HepG2 (cell line): ENCODE data around the gene PTPN5. TPM values are rescaled to one million over a fixed set of nuclear protein-coding genes. Genes with fewer than 3 reads are reported as not detected.

Experiments
- ATAC-seq: fragments of 200-7000 bp; cut with Tn5 transposase; 3 replicates; pipeline ENCODE4 v1.9.1; 2020; ENCODE audit warnings: mild to moderate bottlenecking, moderate library complexity
- BruUV-seq: library from RNA; stranded (reverse); fragments of 400-500 nt; replicated peaks from 2 replicates; lab custom pipeline; 2021; lab: Mats Ljungman, UMichigan
- CTCF ChIA-PET: fragments of 300-600 bp; formaldehyde crosslinking; extraction: SDS; loops from one replicate; lab custom pipeline; 2021; ENCODE audit warnings: low total read pairs, inconsistent platforms, low intra/inter-chr PET ratio; lab: Yijun Ruan, JAX
- POLR2A ChIA-PET: fragments of 350-600 bp; sonication (Branson Sonifier 250); formaldehyde crosslinking; loops from one replicate; lab custom pipeline; 2020; ENCODE audit warnings: antibody characterized with exemption, inconsistent platforms; lab: Yijun Ruan, JAX
- DNase-seq: peaks from one replicate; pipeline ENCODE4 v3.0.0-alpha.2; 2015; ENCODE audit warnings: low spot score
- FAIRE-seq: peaks from 3 replicates; lab custom pipeline; 2011; peaks lifted over from hg19 to GRCh38; lab: Jason Lieb, UNC
- H2AFZ ChIP-seq: one replicate; pipeline ENCODE4 v1.6.1; 2011; ENCODE audit warnings: low read length, inconsistent platforms
- H3K27ac ChIP-seq: fragments of 300-600 bp; 3 replicates; pipeline ENCODE4 v1.8.0; 2011; ENCODE audit warnings: mixed run types, mild to moderate bottlenecking, mixed read lengths, low read length, inconsistent platforms; ENCODE audit not compliant: insufficient read depth; ENCODE audit errors: extremely low read length
- H3K27me3 ChIP-seq, 2 experiments: fragments of 200-600 bp in 1 of 2; 2 replicates in 1 of 2; 3 replicates in 1 of 2; pipeline versions ENCODE4 v1.6.0 to v1.8.0; 2011; ENCODE audit warnings: low read length in 2 of 2, mild to moderate bottlenecking in 2 of 2, moderate library complexity in 2 of 2, inconsistent platforms in 1 of 2; ENCODE audit not compliant: insufficient read depth in 2 of 2, control insufficient read depth in 1 of 2
- H3K36me3 ChIP-seq, 2 experiments: fragments of 200-600 bp in 1 of 2; replicated peaks in 1 of 2; 2 replicates in 1 of 2; 3 replicates in 1 of 2; pipeline versions ENCODE4 v1.5.1 to v1.8.0; 2011; ENCODE audit warnings: low read length in 2 of 2, inconsistent platforms in 1 of 2; ENCODE audit not compliant: insufficient read depth in 2 of 2, control insufficient read depth in 1 of 2
- H3K4me1 ChIP-seq: 2 replicates; pipeline ENCODE4 v1.5.1; 2012; ENCODE audit warnings: low read length, inconsistent platforms; ENCODE audit not compliant: insufficient read depth
- H3K4me2 ChIP-seq: 2 replicates; pipeline ENCODE4 v1.6.0; 2011; ENCODE audit warnings: low read depth, low read length, inconsistent platforms
- H3K4me3 ChIP-seq, 3 experiments: fragments of 200-600 bp in 1 of 3; sonication (generic), shearing (Covaris generic) in 1 of 3; replicated peaks in 1 of 3; 2 replicates each; pipeline ENCODE4 v1.5.1; 2011 to 2016; ENCODE audit warnings: low read length in 3 of 3, inconsistent platforms in 2 of 3, low read depth in 2 of 3, mild to moderate bottlenecking in 2 of 3, control low read depth in 1 of 3, mixed read lengths in 1 of 3; ENCODE audit not compliant: insufficient read depth in 1 of 3
- H3K79me2 ChIP-seq: one replicate; pipeline ENCODE4 v1.6.1; 2011; ENCODE audit warnings: low read length, inconsistent platforms; ENCODE audit not compliant: insufficient read depth
- H3K9ac ChIP-seq: 2 replicates; pipeline ENCODE4 v1.6.0; 2011; ENCODE audit warnings: mild to moderate bottlenecking, low read depth, low read length, inconsistent platforms; ENCODE audit not compliant: insufficient read depth
- H3K9me3 ChIP-seq: 2 replicates; pipeline ENCODE4 v1.5.1; 2012; ENCODE audit warnings: mild to moderate bottlenecking, low read length
- H4K20me1 ChIP-seq: 2 replicates; pipeline ENCODE4 v1.6.0; 2011; ENCODE audit warnings: inconsistent platforms, mild to moderate bottlenecking, low read length, moderate library complexity; ENCODE audit not compliant: insufficient read depth
- SNAPC4 ChIP-seq: sonication (generic); formaldehyde crosslinking; IDR thresholded peaks from 2 replicates; pipeline ENCODE4 v1.4.0; 2020; ENCODE audit warnings: mild to moderate bottlenecking, missing genetic modification reagents
- TBX3 ChIP-seq: fragments of 450-650 bp; IDR thresholded peaks from 2 replicates; pipeline ENCODE4 v1.6.1; 2017; ENCODE audit warnings: antibody characterized with exemption, mild to moderate bottlenecking, inconsistent platforms, borderline replicate concordance
- TOE1 ChIP-seq: sonication (generic); formaldehyde crosslinking; IDR thresholded peaks from 2 replicates; pipeline ENCODE4 v1.4.0; 2020; ENCODE audit warnings: mild to moderate bottlenecking, missing genetic modification reagents
- ZFP36L1 ChIP-seq: sonication (generic); formaldehyde crosslinking; IDR thresholded peaks from 2 replicates; pipeline ENCODE4 v1.8.0; 2022; ENCODE audit warnings: mild to moderate bottlenecking, missing genetic modification reagents, moderate library complexity
- ZHX1 ChIP-seq: sonication (generic); formaldehyde crosslinking; IDR thresholded peaks from 2 replicates; pipeline ENCODE4 v1.8.1; 2022; ENCODE audit warnings: low read depth, mild to moderate bottlenecking, missing genetic modification reagents
- WGBS: methylation state at CpG from one replicate; pipeline ENCODE4 v1.1.6; 2017; ENCODE audit warnings: low lambda C conversion rate; 5-methylcytosine and 5-hydroxymethylcytosine counted together
- in situ Hi-C: cut with HindIII; loops from 2 replicates; pipeline ENCODE4 v1.10.0; 2017; ENCODE audit warnings: low pct_unique_long_range_greater_than_20kb; ENCODE audit not compliant: extremely low pct_ligation_motif_present
- intact Hi-C: fragments of 100-400 bp; cut with micrococcal nuclease; formaldehyde crosslinking; loops from one replicate; pipeline ENCODE4 v1.10.0; 2022; ENCODE audit not compliant: unreplicated experiment
- polyA plus RNA-seq, 8 experiments: library from polyadenylated mRNA; depleted of rRNA in 3 of 8; stranded (reverse) in 7 of 8; unstranded in 1 of 8; fragments of >200 nt; fragmentation: Illumina TruSeq in 4 of 8; extraction: Trizol in 4 of 8; gene quantifications; 2 replicates each; pipeline versions ENCODE4 v1.2.1 to v1.2.3, GENCODE V29; 2011 to 2016; ENCODE audit warnings: low read depth in 4 of 8, missing spikeins in 1 of 8, mixed read lengths in 1 of 8; ENCODE audit not compliant: insufficient read depth in 1 of 8
- total RNA-seq, 5 experiments: library from RNA; depleted of rRNA; stranded (reverse); fragments of >200 nt; fragmentation: Illumina TruSeq; extraction: Trizol; gene quantifications; 2 replicates each; pipeline ENCODE4 v1.2.3, GENCODE V29; 2016; ENCODE audit warnings: low read depth in 1 of 5
- TF ChIP-seq, protein P1 (sequence below): IDR thresholded peaks from 2 replicates; pipeline ENCODE4 v1.6.1; 2012; ENCODE audit warnings: low read length, improper control_type of control experiment

The PTPN5 gene
- total and polyA plus RNA-seq, 2 of the 13 experiments (the other 11 are each of a cell fraction or from before 2014, with no cell fraction given) = not detected

- no peak overlapping the region for H3K27ac ChIP-seq
- TF ChIP-seq SNAPC4 (CRISPR knock-in tag) = no peak
- TF ChIP-seq TOE1 (CRISPR knock-in tag) = no peak
- 2% methylated on average over 3 of the region's 3 CpGs for WGBS
- no peak for ATAC-seq
- no peak overlapping the region for H2AFZ ChIP-seq
- ChIA-PET CTCF (no interaction called here), POLR2A (no interaction called here)
- H3K27me3 ChIP-seq = peaks cover 2 to 23% of the 10 kb centered on the region in 2 experiments; a peak in 3 of 5 replicates
- H3K4me3 ChIP-seq = no peak overlapping the region
- H3K36me3 ChIP-seq = no peaks in the 10 kb centered on the region
- BruUV-seq = no TSS peak
- no peak overlapping the region for H3K4me2 ChIP-seq
- intact Hi-C loops (no loop called here), in situ Hi-C loops (no loop called here)
- no peaks in the 10 kb centered on the region for H4K20me1 ChIP-seq
- no peak overlapping the region for H3K9ac ChIP-seq
- no peak for DNase-seq
- no peak for FAIRE-seq
- H3K4me1 ChIP-seq = no peaks in the 10 kb centered on the region
- no peaks in the 10 kb centered on the region for H3K79me2 ChIP-seq
- no peaks in the 10 kb centered on the region for H3K9me3 ChIP-seq
Observed at GRCh38 chr11:18757811-18758210, 33.8 kb downstream of the PTPN5 start.

GRCh38 chr11:18756889-18757288, 34.7 kb downstream of the PTPN5 start:
- Histone ChIP-seq H3K4me1 (no peaks in the 10 kb centered on the region), H3K27me3 (peaks cover 4 to 27% of the 10 kb centered on the region in 2 experiments; a peak in 3 of 5 replicates), H3K4me3 (no peak overlapping the region), H3K4me2 (no peak overlapping the region), H3K9me3 (no peaks in the 10 kb centered on the region), H3K9ac (no peak overlapping the region), H3K36me3 (no peaks in the 10 kb centered on the region), H3K27ac (no peak overlapping the region), H4K20me1 (no peaks in the 10 kb centered on the region), H3K79me2 (no peaks in the 10 kb centered on the region), H2AFZ (no peak overlapping the region)
- BruUV-seq = no TSS peak
- ATAC-seq (no peak), FAIRE-seq (no peak), DNase-seq (no peak)
- in situ Hi-C loops = no loop called here
- intact Hi-C loops = no loop called here
- ChIA-PET CTCF (no interaction called here), POLR2A (no interaction called here)
- 8% methylated on average over 2 of the region's 2 CpGs for WGBS
- TF ChIP-seq, protein P1, sequence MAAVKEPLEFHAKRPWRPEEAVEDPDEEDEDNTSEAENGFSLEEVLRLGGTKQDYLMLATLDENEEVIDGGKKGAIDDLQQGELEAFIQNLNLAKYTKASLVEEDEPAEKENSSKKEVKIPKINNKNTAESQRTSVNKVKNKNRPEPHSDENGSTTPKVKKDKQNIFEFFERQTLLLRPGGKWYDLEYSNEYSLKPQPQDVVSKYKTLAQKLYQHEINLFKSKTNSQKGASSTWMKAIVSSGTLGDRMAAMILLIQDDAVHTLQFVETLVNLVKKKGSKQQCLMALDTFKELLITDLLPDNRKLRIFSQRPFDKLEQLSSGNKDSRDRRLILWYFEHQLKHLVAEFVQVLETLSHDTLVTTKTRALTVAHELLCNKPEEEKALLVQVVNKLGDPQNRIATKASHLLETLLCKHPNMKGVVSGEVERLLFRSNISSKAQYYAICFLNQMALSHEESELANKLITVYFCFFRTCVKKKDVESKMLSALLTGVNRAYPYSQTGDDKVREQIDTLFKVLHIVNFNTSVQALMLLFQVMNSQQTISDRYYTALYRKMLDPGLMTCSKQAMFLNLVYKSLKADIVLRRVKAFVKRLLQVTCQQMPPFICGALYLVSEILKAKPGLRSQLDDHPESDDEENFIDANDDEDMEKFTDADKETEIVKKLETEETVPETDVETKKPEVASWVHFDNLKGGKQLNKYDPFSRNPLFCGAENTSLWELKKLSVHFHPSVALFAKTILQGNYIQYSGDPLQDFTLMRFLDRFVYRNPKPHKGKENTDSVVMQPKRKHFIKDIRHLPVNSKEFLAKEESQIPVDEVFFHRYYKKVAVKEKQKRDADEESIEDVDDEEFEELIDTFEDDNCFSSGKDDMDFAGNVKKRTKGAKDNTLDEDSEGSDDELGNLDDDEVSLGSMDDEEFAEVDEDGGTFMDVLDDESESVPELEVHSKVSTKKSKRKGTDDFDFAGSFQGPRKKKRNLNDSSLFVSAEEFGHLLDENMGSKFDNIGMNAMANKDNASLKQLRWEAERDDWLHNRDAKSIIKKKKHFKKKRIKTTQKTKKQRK = no peak
- TF ChIP-seq ZHX1 (CRISPR knock-in tag) = no peak
- no peak for TF ChIP-seq ZFP36L1 (CRISPR knock-in tag)
- no peak for TF ChIP-seq TBX3
